ENCODE data around the gene CPNE9.

- no peak for TF ChIP-seq CTCF (IDR thresholded peaks at IDR 0.05; ENCODE audit: low read depth, low read length)
- TF ChIP-seq EZH2phosphoT487 (IDR thresholded peaks at IDR 0.05; ENCODE audit: low read depth) = no peak
Measured at GRCh38 chr3:9700536-9700935, 3.1 kb upstream of the CPNE9 start.

All from OCI-LY3 (cell line).